K562 (cell line): ENCODE measurements around the gene UBAC2. TPM values are rescaled to one million over a fixed set of nuclear protein-coding genes. Genes with fewer than 3 reads are reported as not detected.
A peak's percentile ranks its signal among the peaks of the same experiment; 100 is the strongest.

Experiments used
- ATAC-seq: fragments of 200-7000 bp; cut with Tn5 transposase; 3 replicates; pipeline ENCODE4 v1.9.1; 2020; ENCODE audit warnings: moderate library complexity
- BruUV-seq: library from RNA; stranded (reverse); fragments of 400-500 nt; replicated peaks from 2 replicates; lab custom pipeline; 2021; lab: Mats Ljungman, UMichigan
- CTCF ChIA-PET: fragments of 300-600 bp; formaldehyde crosslinking; extraction: SDS; loops from one replicate; lab custom pipeline; 2021; ENCODE audit warnings: low intra/inter-chr PET ratio; lab: Yijun Ruan, JAX
- POLR2A ChIA-PET: fragments of 300-600, 350-650 bp; sonication (Branson Sonifier 250); formaldehyde crosslinking; extraction: SDS; loops from one replicate; lab custom pipeline; 2021; ENCODE audit warnings: antibody characterized with exemption, inconsistent platforms; lab: Yijun Ruan, JAX
- DNase-seq, 4 experiments: peaks; one replicate each; pipeline versions ENCODE4 v3.0.0 to v3.0.0-alpha.2; 2011 to 2018; ENCODE audit warnings: low spot score in 3 of 4, mixed read lengths in 3 of 4; ENCODE audit errors: extremely low read depth in 1 of 4
- FAIRE-seq: peaks from 2 replicates; lab custom pipeline; 2011; peaks lifted over from hg19 to GRCh38; lab: Jason Lieb, UNC
- H2AFZ ChIP-seq: 2 replicates; pipeline ENCODE4 v1.6.0; 2011; ENCODE audit warnings: low read depth, low read length, control low read depth, inconsistent platforms
- H3K27ac ChIP-seq: fragments of 200-600 bp; 3 replicates; pipeline ENCODE4 v1.8.0; 2011; ENCODE audit warnings: low read depth, mild to moderate bottlenecking, control low read depth, inconsistent platforms, low read length, moderate library complexity, mixed read lengths; ENCODE audit errors: extremely low read depth
- H3K27me3 ChIP-seq, 2 experiments: fragments of 300-600 bp in 1 of 2; 2 replicates in 1 of 2; 3 replicates in 1 of 2; pipeline versions ENCODE4 v1.6.0 to v1.8.0; 2011; ENCODE audit warnings: inconsistent platforms in 2 of 2, low read length in 2 of 2, mild to moderate bottlenecking in 1 of 2, mixed read lengths in 1 of 2, moderate library complexity in 1 of 2; ENCODE audit not compliant: control insufficient read depth in 2 of 2, insufficient read depth in 2 of 2
- H3K36me3 ChIP-seq: fragments of 300-600 bp; 3 replicates; pipeline ENCODE4 v1.8.0; 2011; ENCODE audit warnings: mild to moderate bottlenecking, low read length, inconsistent platforms; ENCODE audit not compliant: control insufficient read depth, insufficient read depth
- H3K4me1 ChIP-seq, 2 experiments: fragments of 200-600 bp in 1 of 2; replicated peaks in 1 of 2; 2 replicates in 1 of 2; 3 replicates in 1 of 2; pipeline versions ENCODE4 v1.5.1 to v1.8.0; 2011; ENCODE audit warnings: inconsistent platforms in 2 of 2, low read length in 2 of 2, mild to moderate bottlenecking in 1 of 2, mixed read lengths in 1 of 2, moderate library complexity in 1 of 2; ENCODE audit not compliant: control insufficient read depth in 2 of 2, insufficient read depth in 2 of 2
- H3K4me2 ChIP-seq: 2 replicates; pipeline ENCODE4 v1.6.1; 2011; ENCODE audit warnings: low read length, control low read depth, inconsistent platforms, mixed read lengths; ENCODE audit not compliant: insufficient read depth
- H3K4me3 ChIP-seq: fragments of 200-600 bp; sonication (generic), shearing (Covaris generic); 2 replicates; pipeline ENCODE4 v1.5.1; 2016; ENCODE audit warnings: control low read depth, inconsistent platforms
- H3K79me2 ChIP-seq: fragments of 200-600 bp; 3 replicates; pipeline ENCODE4 v1.8.0; 2011; ENCODE audit warnings: low read length, inconsistent platforms; ENCODE audit not compliant: control insufficient read depth, insufficient read depth
- H3K9ac ChIP-seq, 2 experiments: 2 replicates each; pipeline versions ENCODE4 v1.6.0 to v1.6.1; 2011; ENCODE audit warnings: low read depth in 2 of 2, low read length in 2 of 2, control low read depth in 1 of 2, inconsistent platforms in 1 of 2, mild to moderate bottlenecking in 1 of 2, mixed read lengths in 1 of 2; ENCODE audit not compliant: insufficient read depth in 1 of 2
- H3K9me1 ChIP-seq: one replicate; pipeline ENCODE4 v1.6.0; 2011; ENCODE audit warnings: inconsistent platforms, mild to moderate bottlenecking, low read length, moderate library complexity; ENCODE audit not compliant: control insufficient read depth, insufficient read depth
- H3K9me3 ChIP-seq: replicated peaks from 2 replicates; pipeline ENCODE4 v1.5.1; 2011; ENCODE audit warnings: low read depth, low read length, inconsistent platforms; ENCODE audit not compliant: control insufficient read depth, insufficient read depth
- H4K20me1 ChIP-seq: replicated peaks from 2 replicates; pipeline ENCODE4 v1.6.1; 2011; ENCODE audit warnings: low read length, inconsistent platforms, mixed read lengths; ENCODE audit not compliant: control insufficient read depth, insufficient read depth
- ARID3B ChIP-seq: fragments of 250-450 bp; sonication (Bioruptor Pico); IDR thresholded peaks from 2 replicates; pipeline ENCODE4 v1.4.0; 2020; ENCODE audit warnings: borderline replicate concordance
- BCOR ChIP-seq: fragments of 450-650 bp; IDR thresholded peaks from 2 replicates; pipeline ENCODE4 v1.6.1; 2016
- CREM ChIP-seq: IDR thresholded peaks from 2 replicates; pipeline ENCODE4 v1.6.1; 2014; ENCODE audit warnings: antibody characterized with exemption, low read depth
- KLF6 ChIP-seq: fragments of 250-450 bp; sonication (Bioruptor Pico); IDR thresholded peaks from 2 replicates; pipeline ENCODE4 v1.4.0; 2020; ENCODE audit warnings: mild to moderate bottlenecking, moderate library complexity, borderline replicate concordance
- MBD2 ChIP-seq: sonication (generic); IDR thresholded peaks from 2 replicates; pipeline ENCODE4 v1.6.1; 2016; ENCODE audit warnings: low read depth, borderline replicate concordance
- NBN ChIP-seq: fragments of 450-650 bp; IDR thresholded peaks from 2 replicates; pipeline ENCODE4 v1.6.1; 2016; ENCODE audit warnings: low read depth, mild to moderate bottlenecking
- NCOR1 ChIP-seq: fragments of 450-650 bp; IDR thresholded peaks from 2 replicates; pipeline ENCODE4 v1.6.1; 2016; ENCODE audit warnings: mild to moderate bottlenecking, moderate library complexity
- NFE2 ChIP-seq: IDR thresholded peaks from 2 replicates; pipeline ENCODE4 v1.6.1; 2014; ENCODE audit warnings: antibody characterized with exemption, low read depth
- NR2C1 ChIP-seq, 2 experiments: fragments of 450-650 bp; IDR thresholded peaks; 2 replicates each; pipeline ENCODE4 v1.6.1; 2017; ENCODE audit warnings: mild to moderate bottlenecking in 2 of 2, antibody characterized with exemption in 1 of 2, inconsistent platforms in 1 of 2, missing compliant biosample characterization in 1 of 2, missing genetic modification characterization in 1 of 2
- POLR2A ChIP-seq: fragments of 450-650 bp; conservative IDR thresholded peaks from 2 replicates; pipeline ENCODE4 v1.6.1; 2016
- RAD21 ChIP-seq, 2 experiments: fragments of 250-450 bp in 1 of 2; fragments of 450-650 bp in 1 of 2; sonication (Bioruptor Pico) in 1 of 2; formaldehyde crosslinking in 1 of 2; IDR thresholded peaks in 1 of 2; conservative IDR thresholded peaks in 1 of 2; 2 replicates each; pipeline versions ENCODE4 v1.4.0 to v1.8.0; 2020 to 2022; ENCODE audit warnings: mild to moderate bottlenecking in 2 of 2, moderate library complexity in 1 of 2
- RBFOX2 ChIP-seq: fragments of 200-400 bp; formaldehyde crosslinking; IDR thresholded peaks from 2 replicates; pipeline ENCODE4 v1.6.1; 2017; ENCODE audit warnings: low read depth, mild to moderate bottlenecking, low read length, moderate library complexity
- SMARCA4 ChIP-seq: fragments of 450-650 bp; IDR thresholded peaks from 2 replicates; pipeline ENCODE4 v1.6.1; 2016
- SMARCB1 ChIP-seq: IDR thresholded peaks from 2 replicates; pipeline ENCODE4 v1.6.1; 2011; ENCODE audit warnings: improper control_type of control experiment, low read depth; ENCODE audit not compliant: insufficient read length
- TCF3 ChIP-seq: sonication (generic); formaldehyde crosslinking; IDR thresholded peaks from 2 replicates; pipeline ENCODE4 v1.4.0; 2020; ENCODE audit warnings: mild to moderate bottlenecking, missing genetic modification reagents
- THRB ChIP-seq: fragments of 450-650 bp; formaldehyde crosslinking; conservative IDR thresholded peaks from 2 replicates; pipeline ENCODE4 v1.4.0; 2022; ENCODE audit warnings: mild to moderate bottlenecking, missing genetic modification characterization
- USF2 ChIP-seq: sonication (generic); formaldehyde crosslinking; IDR thresholded peaks from 2 replicates; pipeline ENCODE4 v1.5.0; 2020; ENCODE audit warnings: missing genetic modification reagents
- ZBED1 ChIP-seq: IDR thresholded peaks from 2 replicates; pipeline ENCODE4 v1.6.1; 2014
- WGBS: fragments of 100-300 bp; shearing (Covaris generic); methylation state at CpG from one replicate; pipeline ENCODE4 v1.1.6; 2016; ENCODE audit warnings: low coverage, mixed read lengths; ENCODE audit not compliant: insufficient coverage; ENCODE audit errors: missing lambda C conversion rate; 5-methylcytosine and 5-hydroxymethylcytosine counted together
- in situ Hi-C: fragments of 300-500 bp; cut with MboI; formaldehyde crosslinking; loops from 4 replicates; pipeline ENCODE4 v1.15.0; 2018; ENCODE audit warnings: inconsistent platforms, mixed read lengths
- intact Hi-C: fragments of 100-400 bp; cut with micrococcal nuclease; formaldehyde crosslinking; loops from 2 replicates; pipeline ENCODE4 v1.14.2; 2022
- polyA plus RNA-seq, 8 experiments: library from polyadenylated mRNA; depleted of rRNA in 4 of 8; stranded (reverse) in 5 of 8; unstranded in 3 of 8; fragments of >200 nt; fragmentation: Nextera tagmentation in 2 of 8; fragmentation: Illumina TruSeq in 1 of 8; extraction: Ambion mirVana in 2 of 8; extraction: Trizol in 1 of 8; gene quantifications; 2 replicates each; pipeline versions ENCODE4 v1.2.1 to v1.2.3, GENCODE V29; 2011 to 2014; ENCODE audit warnings: inconsistent platforms in 1 of 8, missing spikeins in 1 of 8
- total RNA-seq, 7 experiments: library from RNA; depleted of rRNA in 6 of 7; stranded (reverse); fragments of >200 nt in 6 of 7; fragmentation: Illumina TruSeq in 2 of 7; extraction: Trizol in 2 of 7; gene quantifications; 2 replicates each; pipeline versions ENCODE4 v1.2.1 to v1.2.3, GENCODE V29; 2011 to 2021; ENCODE audit warnings: low replicate concordance in 1 of 7

UBAC2 gene
- total and polyA plus RNA-seq, 9 of the 15 experiments (the other 6 are each of a cell fraction or from before 2014, with no cell fraction given), result 6.0 to 84.1 (median 32.3) TPM

DNA sequence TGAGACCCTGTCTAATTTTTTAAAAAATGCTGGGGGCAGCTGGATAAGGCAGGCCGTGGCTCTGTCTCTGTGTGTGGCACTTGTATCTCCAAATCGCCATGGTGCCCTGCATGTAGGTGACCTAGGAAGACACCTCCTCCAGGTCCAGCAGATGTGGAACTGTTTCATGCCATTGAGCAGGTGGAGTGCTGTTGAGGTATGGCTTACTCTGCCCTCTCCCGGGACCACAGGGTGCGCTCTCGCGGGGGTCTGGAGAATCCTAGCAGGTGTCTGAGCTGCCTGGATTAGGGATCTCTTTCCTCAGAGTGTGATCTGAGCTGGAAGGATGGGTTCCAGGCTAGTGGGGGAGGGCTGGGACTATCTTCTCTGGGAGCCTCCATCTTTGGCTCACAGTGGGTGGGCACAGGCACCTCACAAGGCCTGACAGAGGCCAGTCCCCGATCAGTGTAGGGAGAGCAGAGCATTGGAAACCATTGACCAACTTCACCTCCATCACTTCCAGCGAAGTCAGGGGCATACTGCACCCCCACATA, 233.0 kb downstream of the UBAC2 start (continued):
- TF ChIP-seq SMARCB1 (no peak), ARID3B (CRISPR knock-in tag) (no peak), THRB (CRISPR knock-in tag) (no peak)

- peak; percentile 67 to 85 (median 68) for DNase-seq
- CTCF ChIA-PET, result interaction anchor here (4.1 kb wide), 1 partner anchor 164 kb away, joined by 73 read pairs; no protein-coding TSS in a partner anchor
- peaks cover 24 to 28% of the 10 kb centered on the region in 2 experiments; a peak in 4 of 5 replicates for H3K4me1 ChIP-seq
- POLR2A ChIA-PET, result interaction anchor here (0.9 kb wide), 1 partner anchor 19 kb away, joined by 3 read pairs; no protein-coding TSS in a partner anchor
- peak overlapping the region; percentile 74 for H2AFZ ChIP-seq
- no peak overlapping the region for H3K4me3 ChIP-seq
- FAIRE-seq, result peak; percentile 94
- peaks cover 0 to 7% of the 10 kb centered on the region in 2 experiments; a peak in 2 of 5 replicates for H3K27me3 ChIP-seq
- H3K4me2 ChIP-seq, result peak overlapping the region; percentile 40
- peak; percentile 88 for ATAC-seq
- H3K79me2 ChIP-seq, result no peaks in the 10 kb centered on the region
- no peaks in the 10 kb centered on the region; the same call in 1 of the 2 replicates for H3K9me3 ChIP-seq
- intact Hi-C loops (no loop called here), in situ Hi-C loops (loop anchor here (10.0 to 25.0 kb wide), 2 partner anchors 260 to 803 kb away; no protein-coding TSS in a partner anchor)
- H4K20me1 ChIP-seq, result no peaks in the 10 kb centered on the region
- BruUV-seq, result no TSS peak
- H3K9ac ChIP-seq, result peak overlapping the region; percentile 28 to 59; a peak in 3 of 4 replicates
- peak overlapping the region; percentile 39 for H3K27ac ChIP-seq
- no peaks in the 10 kb centered on the region for H3K36me3 ChIP-seq
- WGBS, result 10% methylated on average over 14 of the region's 17 CpGs
- H3K9me1 ChIP-seq, result no peaks in the 10 kb centered on the region
- TF ChIP-seq USF2 (CRISPR knock-in tag) (peak; percentile 72), NBN (0 out of 2 replicates have a peak, but pooled peaks have one; percentile 22), NCOR1 (peak; percentile 44), RAD21 (CRISPR knock-in tag; conservative IDR thresholded peaks at IDR 0.05 in 1 of 2, IDR thresholded peaks at IDR 0.05 in 1 of 2) (0 out of 4 replicates have a peak, but pooled peaks of 1 of the 2 experiments have one; percentile 5), POLR2A (no peak), MBD2 (0 out of 2 replicates have a peak, but pooled peaks have one; percentile 24), ZBED1 (no peak), BCOR (0 out of 2 replicates have a peak, but pooled peaks have one; percentile 9), TCF3 (CRISPR knock-in tag) (peak; percentile 60), CREM (peak; percentile 57), RBFOX2 (no peak; the same call in 1 of the 2 replicates), SMARCA4 (peak; percentile 66; the same call in 1 of the 2 replicates), KLF6 (CRISPR knock-in tag) (no peak), NFE2 (peak; percentile 34; the same call in 1 of the 2 replicates), NR2C1 (IDR thresholded peaks at IDR 0.05) (peak; percentile 90), NR2C1 (tag; IDR thresholded peaks at IDR 0.05) (peak; percentile 95)
Observed at GRCh38 chr13:99434258-99434788, 233.7 kb downstream of the UBAC2 start.
